Skin epidermis (tissue), 12 donors: ENCODE measurements around the gene HBG1.
"Not testable (repeated sequence)": the region's sequence is repeated elsewhere in the genome, so short reads cannot be mapped to it uniquely, and the experiment has no call there.

Experiments
- H3K27ac ChIP-seq, 21 experiments: fragments of 200-600 bp; sonication (generic) in 11 of 21; one replicate each; pipeline ENCODE4 v1.5.0; 2020; ENCODE audit warnings: mild to moderate bottlenecking in 3 of 21, inconsistent platforms in 2 of 21, moderate library complexity in 2 of 21
- H3K4me3 ChIP-seq, 7 experiments: fragments of 200-600 bp; sonication (generic) in 2 of 7; one replicate each; pipeline ENCODE4 v1.5.0; 2020; ENCODE audit warnings: inconsistent platforms in 2 of 7, mild to moderate bottlenecking in 2 of 7, moderate library complexity in 1 of 7

The HBG1 gene

GRCh38 chr11:5249807-5250396, at the start of gene HBG1:
Gene HBG1, minus strand, starts transcription at chr11:5249857. Its CDS starts 53 bp downstream, at chr11:5249804.
- not testable (repeated sequence) for H3K27ac ChIP-seq, H3K4me3 ChIP-seq

GRCh38 chr11:5298451-5298850, 48.8 kb upstream of the HBG1 start:
- Histone ChIP-seq H3K27ac (no peak overlapping the region), H3K4me3 (no peak overlapping the region)

GRCh38 chr11:5297721-5298323, 48.2 kb upstream of the HBG1 start:
- H3K27ac ChIP-seq: no peak overlapping the region
- no peak overlapping the region for H3K4me3 ChIP-seq

- not testable (repeated sequence) for H3K4me3 ChIP-seq, H3K27ac ChIP-seq
These were observed 44.8 kb upstream of the HBG1 start for GRCh38 chr11:5294342-5294995.

GRCh38 chr11:5293028-5293427, 43.4 kb upstream of the HBG1 start:
- Histone ChIP-seq H3K4me3 (no peak overlapping the region), H3K27ac (no peak overlapping the region)

GRCh38 chr11:5291207-5291838, 41.7 kb upstream of the HBG1 start:
- H3K27ac ChIP-seq: no peak overlapping the region
- H3K4me3 ChIP-seq: no peak overlapping the region

GRCh38 chr11:5290106-5290505, 40.4 kb upstream of the HBG1 start:
- no peak overlapping the region for H3K4me3 ChIP-seq
- H3K27ac ChIP-seq: no peak overlapping the region

GRCh38 chr11:5289696-5290095, 40.0 kb upstream of the HBG1 start:
- Histone ChIP-seq H3K27ac (no peak overlapping the region), H3K4me3 (no peak overlapping the region)

- H3K27ac ChIP-seq: no peak overlapping the region
- H3K4me3 ChIP-seq: no peak overlapping the region
These were observed 39.4 kb upstream of the HBG1 start for GRCh38 chr11:5288906-5289550.

GRCh38 chr11:5288108-5288905, 38.6 kb upstream of the HBG1 start:
- Histone ChIP-seq H3K4me3 (no peak overlapping the region), H3K27ac (no peak overlapping the region)

- no peak overlapping the region for H3K4me3 ChIP-seq
- no peak overlapping the region for H3K27ac ChIP-seq
These were observed 37.2 kb upstream of the HBG1 start for GRCh38 chr11:5286901-5287300.

GRCh38 chr11:5286351-5286750, 36.7 kb upstream of the HBG1 start:
- Histone ChIP-seq H3K4me3 (no peak overlapping the region), H3K27ac (no peak overlapping the region)

GRCh38 chr11:5285703-5286340, 36.2 kb upstream of the HBG1 start:
- Histone ChIP-seq H3K27ac (no peak overlapping the region), H3K4me3 (no peak overlapping the region)

- H3K4me3 ChIP-seq: no peak overlapping the region
- no peak overlapping the region for H3K27ac ChIP-seq
These were observed 35.0 kb upstream of the HBG1 start for GRCh38 chr11:5284637-5285036.

- Histone ChIP-seq H3K27ac (no peak overlapping the region), H3K4me3 (no peak overlapping the region)
These were observed 34.2 kb upstream of the HBG1 start for GRCh38 chr11:5283882-5284281.

GRCh38 chr11:5283086-5283485, 33.4 kb upstream of the HBG1 start:
- no peak overlapping the region for H3K27ac ChIP-seq
- no peak overlapping the region for H3K4me3 ChIP-seq

GRCh38 chr11:5282628-5283027, 33.0 kb upstream of the HBG1 start:
- no peak overlapping the region for H3K27ac ChIP-seq
- no peak overlapping the region for H3K4me3 ChIP-seq

GRCh38 chr11:5281596-5281995, 31.9 kb upstream of the HBG1 start:
- Histone ChIP-seq H3K4me3 (no peak overlapping the region), H3K27ac (no peak overlapping the region)

GRCh38 chr11:5280582-5281102, 31.0 kb upstream of the HBG1 start:
- Histone ChIP-seq H3K4me3 (no peak overlapping the region), H3K27ac (no peak overlapping the region)
